ENCODE measurements around the gene PRRT4. TPM values are rescaled to one million over a fixed set of nuclear protein-coding genes. Genes with fewer than 3 reads are reported as not detected.

Gene PRRT4
- total and polyA plus RNA-seq, 2 of the 4 experiments (the other 2 are of a cell fraction), result not detected

DNA sequence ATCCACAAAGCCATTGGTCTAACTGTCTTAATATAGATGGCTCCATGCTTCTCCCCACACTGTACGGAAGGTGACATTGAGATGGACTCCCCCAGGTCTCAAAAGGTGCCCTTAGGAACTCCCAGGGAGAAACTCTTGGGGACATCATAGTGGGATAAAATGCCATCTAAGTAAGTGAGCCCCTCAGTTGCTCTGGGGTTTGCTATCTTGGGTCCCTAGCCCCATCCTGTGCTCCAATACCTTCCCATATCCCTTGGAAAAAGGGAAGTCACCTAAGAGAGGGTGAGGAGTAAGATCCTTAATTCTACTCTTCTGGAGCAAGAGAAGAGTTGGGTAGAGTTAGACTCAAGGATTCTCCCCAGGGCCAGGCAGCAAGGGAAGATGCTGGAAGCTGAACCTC, 7.9 kb downstream of the PRRT4 start:
- H3K9ac ChIP-seq (ENCODE audit: low read depth, low read length), result no peak overlapping the region
- DNase-seq (no peak), ATAC-seq (ENCODE audit: low read depth) (no peak)
- in situ Hi-C loops (cut with MboI; ENCODE audit: low sequenced_read_pairs), result no loop called here
- no peak overlapping the region for H2BK15ac ChIP-seq (ENCODE audit: low read depth, low read length)
- CTCF ChIA-PET, result no interaction called here
- H3K23ac ChIP-seq (ENCODE audit: low read depth, low read length), result no peak overlapping the region
- no peaks in the 10 kb centered on the region for H3K4me1 ChIP-seq (ENCODE audit: control insufficient read depth, insufficient read depth, low read length)
- peaks cover 89% of the 10 kb centered on the region for H3K27me3 ChIP-seq (ENCODE audit: control insufficient read depth, insufficient read depth, low read length)
- no peak overlapping the region for H3K4me2 ChIP-seq (ENCODE audit: low read depth, low read length)
- no peak overlapping the region for H3K4me3 ChIP-seq (ENCODE audit: insufficient read depth, low read depth, low read length)
- H4K91ac ChIP-seq (ENCODE audit: insufficient read depth, low read depth, low read length), result no peak overlapping the region
- BruUV-seq (replicated peaks), result no TSS peak
- no peak overlapping the region for H3K14ac ChIP-seq (replicated peaks; ENCODE audit: low read depth, low read length)
- H2AFZ ChIP-seq (replicated peaks; ENCODE audit: low read length, poor library complexity), result peak overlapping the region; percentile 23
- no peak overlapping the region for H3K18ac ChIP-seq (ENCODE audit: low read depth, low read length)
- TF ChIP-seq, protein P1, sequence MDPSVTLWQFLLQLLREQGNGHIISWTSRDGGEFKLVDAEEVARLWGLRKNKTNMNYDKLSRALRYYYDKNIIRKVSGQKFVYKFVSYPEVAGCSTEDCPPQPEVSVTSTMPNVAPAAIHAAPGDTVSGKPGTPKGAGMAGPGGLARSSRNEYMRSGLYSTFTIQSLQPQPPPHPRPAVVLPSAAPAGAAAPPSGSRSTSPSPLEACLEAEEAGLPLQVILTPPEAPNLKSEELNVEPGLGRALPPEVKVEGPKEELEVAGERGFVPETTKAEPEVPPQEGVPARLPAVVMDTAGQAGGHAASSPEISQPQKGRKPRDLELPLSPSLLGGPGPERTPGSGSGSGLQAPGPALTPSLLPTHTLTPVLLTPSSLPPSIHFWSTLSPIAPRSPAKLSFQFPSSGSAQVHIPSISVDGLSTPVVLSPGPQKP (IDR thresholded peaks at IDR 0.05; ENCODE audit: borderline replicate concordance, low read depth, low read length), result no peak
- H2BK20ac ChIP-seq (ENCODE audit: low read depth, low read length), result no peak overlapping the region
- H3K36me3 ChIP-seq (ENCODE audit: control insufficient read depth, insufficient read depth, low read length), result no peaks in the 10 kb centered on the region
- no peak overlapping the region for H2BK120ac ChIP-seq (ENCODE audit: low read depth, low read length)
- no peak overlapping the region for H3K27ac ChIP-seq (ENCODE audit: insufficient read depth, low read length)
- no peak overlapping the region for H4K5ac ChIP-seq (ENCODE audit: low read depth, low read length)
- H4K8ac ChIP-seq (ENCODE audit: low read depth in 2 of 2, low read length in 2 of 2), result no peak overlapping the region
- H3K79me1 ChIP-seq (ENCODE audit: low read depth in 1 of 2, low read length in 2 of 2), result no peaks in the 10 kb centered on the region
- H4K20me1 ChIP-seq (ENCODE audit: insufficient read depth, low read length), result no peaks in the 10 kb centered on the region
- H3K56ac ChIP-seq (ENCODE audit: extremely low read depth, insufficient read depth, low read length), result no peak overlapping the region
- no peak overlapping the region for H2AK5ac ChIP-seq (ENCODE audit: low read depth, low read length)
- POLR2A ChIA-PET (ENCODE audit: unreplicated experiment), result no interaction called here
- no peak overlapping the region for H3K4ac ChIP-seq (ENCODE audit: low read depth, low read length)
- no peaks in the 10 kb centered on the region for H3K9me3 ChIP-seq (ENCODE audit: control insufficient read depth, insufficient read depth, low read length)
- no peak overlapping the region for H2AK9ac ChIP-seq (replicated peaks; ENCODE audit: low read depth, low read length, poor library complexity)
- dilution Hi-C loops (cut with HindIII; ENCODE audit: low sequenced_read_pairs, unreplicated experiment), result no loop called here
- no peaks in the 10 kb centered on the region for H3K9me1 ChIP-seq (ENCODE audit: insufficient read depth, low read length)
- no peak overlapping the region for H2BK5ac ChIP-seq (ENCODE audit: low read depth, low read length, poor library complexity, severe bottlenecking)
- intact Hi-C loops (cut with micrococcal nuclease), result no loop called here
- no CpG with 5 or more reads among the region's 1 CpG for WGBS, 2 experiments (ENCODE audit: extremely low coverage in 2 of 2, insufficient read length in 1 of 2)

All from IMR-90 (cell line).